ENCODE data around the gene TMPRSS3. TPM values are rescaled to one million over a fixed set of nuclear protein-coding genes. Genes with fewer than 3 reads are reported as not detected.

The TMPRSS3 gene
- total RNA-seq, 1 experiment from 2014 or later: 4.3 TPM

GRCh38 chr21:42343556-42343955 lies 52.3 kb downstream of the TMPRSS3 start:
- no peaks in the 10 kb centered on the region for H3K36me3 ChIP-seq (ENCODE audit: low read depth)
- POLR2A ChIA-PET (ENCODE audit: unreplicated experiment): no interaction called here
- TF ChIP-seq EZH2 (IDR thresholded peaks at IDR 0.05; ENCODE audit: low read depth): no peak
- H3K27ac ChIP-seq: no peak overlapping the region
- intact Hi-C loops (cut with micrococcal nuclease; ENCODE audit: unreplicated experiment): no loop called here
- no peak overlapping the region for H3K4me3 ChIP-seq
- H3K9me3 ChIP-seq (ENCODE audit: insufficient read depth, low read depth): no peaks in the 10 kb centered on the region
- CTCF ChIA-PET: no interaction called here
- DNase-seq: no peak
- H3K4me1 ChIP-seq (replicated peaks; ENCODE audit: insufficient read depth): no peaks in the 10 kb centered on the region
- BruUV-seq (replicated peaks): no TSS peak
- H3K4me2 ChIP-seq: no peak overlapping the region
- H3K79me2 ChIP-seq (ENCODE audit: low read depth): no peaks in the 10 kb centered on the region
- no peaks in the 10 kb centered on the region for H3K9me2 ChIP-seq (ENCODE audit: insufficient read depth)
- H3K27me3 ChIP-seq (ENCODE audit: insufficient read depth, low read depth): no peaks in the 10 kb centered on the region
- no peaks in the 10 kb centered on the region for H3F3A ChIP-seq (ENCODE audit: insufficient read depth, low read depth)
- H4K20me1 ChIP-seq (ENCODE audit: insufficient read depth): no peaks in the 10 kb centered on the region
- no peak overlapping the region for H2AFZ ChIP-seq

GRCh38 chr21:42343101-42343500 lies 52.8 kb downstream of the TMPRSS3 start:
- H2AFZ ChIP-seq: no peak overlapping the region
- no peak overlapping the region for H3K4me2 ChIP-seq
- ChIA-PET CTCF (no interaction called here), POLR2A (ENCODE audit: unreplicated experiment) (no interaction called here)
- no peak for DNase-seq
- H3K9me3 ChIP-seq (ENCODE audit: insufficient read depth, low read depth): no peaks in the 10 kb centered on the region
- no TSS peak for BruUV-seq (replicated peaks)
- H3K36me3 ChIP-seq (ENCODE audit: low read depth): no peaks in the 10 kb centered on the region
- no peaks in the 10 kb centered on the region for H3F3A ChIP-seq (ENCODE audit: insufficient read depth, low read depth)
- H4K20me1 ChIP-seq (ENCODE audit: insufficient read depth): no peaks in the 10 kb centered on the region
- no peaks in the 10 kb centered on the region for H3K27me3 ChIP-seq (ENCODE audit: insufficient read depth, low read depth)
- H3K27ac ChIP-seq: no peak overlapping the region
- TF ChIP-seq CTCF (conservative IDR thresholded peaks at IDR 0.05) (no peak), EZH2 (IDR thresholded peaks at IDR 0.05; ENCODE audit: low read depth) (no peak)
- no peak overlapping the region for H3K4me3 ChIP-seq
- intact Hi-C loops (cut with micrococcal nuclease; ENCODE audit: unreplicated experiment): no loop called here
- H3K79me2 ChIP-seq (ENCODE audit: low read depth): no peaks in the 10 kb centered on the region
- H3K9me2 ChIP-seq (ENCODE audit: insufficient read depth): no peaks in the 10 kb centered on the region
- H3K4me1 ChIP-seq (replicated peaks; ENCODE audit: insufficient read depth): no peaks in the 10 kb centered on the region

- intact Hi-C loops (cut with micrococcal nuclease; ENCODE audit: unreplicated experiment): no loop called here
Measured at GRCh38 chr21:42341776-42342542, 53.9 kb downstream of the TMPRSS3 start.

More at GRCh38 chr21:42341776-42342542, 53.9 kb downstream of the TMPRSS3 start:
- Histone ChIP-seq H3K27me3 (ENCODE audit: insufficient read depth, low read depth) (no peaks in the 10 kb centered on the region), H3K9me3 (ENCODE audit: insufficient read depth, low read depth) (no peaks in the 10 kb centered on the region), H3K27ac (no peak overlapping the region), H3K4me3 (no peak overlapping the region), H3K36me3 (ENCODE audit: low read depth) (no peaks in the 10 kb centered on the region), H3K79me2 (ENCODE audit: low read depth) (no peaks in the 10 kb centered on the region), H3F3A (ENCODE audit: insufficient read depth, low read depth) (no peaks in the 10 kb centered on the region), H2AFZ (no peak overlapping the region), H3K4me2 (no peak overlapping the region), H4K20me1 (ENCODE audit: insufficient read depth) (no peaks in the 10 kb centered on the region), H3K4me1 (replicated peaks; ENCODE audit: insufficient read depth) (no peaks in the 10 kb centered on the region), H3K9me2 (ENCODE audit: insufficient read depth) (no peaks in the 10 kb centered on the region)
- ChIA-PET POLR2A (ENCODE audit: unreplicated experiment) (no interaction called here), CTCF (no interaction called here)
- no peak for TF ChIP-seq CTCF (conservative IDR thresholded peaks at IDR 0.05)
- TF ChIP-seq EZH2 (IDR thresholded peaks at IDR 0.05; ENCODE audit: low read depth): no peak
- DNase-seq: no peak
- BruUV-seq (replicated peaks): no TSS peak

All from PC-9 (cell line).